Endothelial cell of umbilical vein (primary cell): Measurements from ENCODE around the gene PPP1R1B. TPM values are rescaled to one million over a fixed set of nuclear protein-coding genes. Genes with fewer than 3 reads are reported as not detected.

Source experiments
- BruUV-seq: library from RNA; stranded (reverse); fragments of 400-500 nt; replicated peaks from 2 replicates; lab custom pipeline; 2021; lab: Mats Ljungman, UMichigan
- CTCF ChIA-PET: fragments of 300-600, 350-600 bp; sonication (Branson Sonifier 250); formaldehyde crosslinking; loops from one replicate; lab custom pipeline; 2021; ENCODE audit warnings: antibody characterized with exemption, inconsistent platforms; lab: Charles Lee
- POLR2A ChIA-PET: fragments of 300-600, 350-600 bp; sonication (Branson Sonifier 250); formaldehyde crosslinking; loops from one replicate; lab custom pipeline; 2021; ENCODE audit warnings: antibody characterized with exemption, inconsistent platforms; lab: Charles Lee
- DNase-seq: peaks from one replicate; pipeline ENCODE4 v3.0.0-alpha.2; 2011; ENCODE audit warnings: low read depth, low spot score
- FAIRE-seq: peaks from 2 replicates; lab custom pipeline; 2011; peaks lifted over from hg19 to GRCh38; lab: Jason Lieb, UNC
- H2AFZ ChIP-seq: 2 replicates; pipeline ENCODE4 v1.6.0; 2012; ENCODE audit warnings: low read depth, low read length, control low read depth, inconsistent platforms
- H3K27ac ChIP-seq: 2 replicates; pipeline ENCODE4 v1.5.1; 2011; ENCODE audit warnings: low read depth, mild to moderate bottlenecking, control low read depth, low read length, moderate library complexity; ENCODE audit not compliant: insufficient read depth
- H3K27me3 ChIP-seq, 2 experiments: 2 replicates each; pipeline versions ENCODE4 v1.6.0 to v1.6.1; 2011; ENCODE audit warnings: low read length in 2 of 2, mixed read lengths in 1 of 2; ENCODE audit not compliant: control insufficient read depth in 2 of 2, insufficient read depth in 2 of 2
- H3K36me3 ChIP-seq, 2 experiments: 2 replicates in 1 of 2; 3 replicates in 1 of 2; pipeline ENCODE4 v1.5.1; 2011; ENCODE audit warnings: low read length in 2 of 2, mild to moderate bottlenecking in 1 of 2, moderate library complexity in 1 of 2; ENCODE audit not compliant: control insufficient read depth in 2 of 2, insufficient read depth in 2 of 2; ENCODE audit errors: extremely low read depth in 1 of 2
- H3K4me1 ChIP-seq: 3 replicates; pipeline ENCODE4 v1.5.1; 2011; ENCODE audit warnings: mild to moderate bottlenecking, low read length; ENCODE audit not compliant: control insufficient read depth, insufficient read depth; ENCODE audit errors: extremely low read depth
- H3K4me2 ChIP-seq: 2 replicates; pipeline ENCODE4 v1.6.1; 2011; ENCODE audit warnings: low read length, control low read depth, mixed read lengths; ENCODE audit not compliant: insufficient read depth
- H3K4me3 ChIP-seq, 3 experiments: fragments of 200-600 bp in 1 of 3; sonication (generic), shearing (Covaris generic) in 1 of 3; replicated peaks in 1 of 3; 2 replicates each; pipeline ENCODE4 v1.5.1; 2011 to 2016; ENCODE audit warnings: control low read depth in 3 of 3, low read length in 3 of 3, mild to moderate bottlenecking in 2 of 3, inconsistent platforms in 1 of 3, low read depth in 1 of 3, moderate library complexity in 1 of 3; ENCODE audit not compliant: insufficient read depth in 1 of 3
- H3K79me2 ChIP-seq: 2 replicates; pipeline ENCODE4 v1.6.0; 2012; ENCODE audit warnings: low read length, inconsistent platforms; ENCODE audit not compliant: control insufficient read depth, insufficient read depth
- H3K9ac ChIP-seq: replicated peaks from 2 replicates; pipeline ENCODE3; 2011; ENCODE audit warnings: low read length, control low read depth; ENCODE audit not compliant: insufficient read depth; ENCODE audit errors: extremely low read depth
- H3K9me1 ChIP-seq: replicated peaks from 3 replicates; pipeline ENCODE4 v1.6.0; 2011; ENCODE audit warnings: mild to moderate bottlenecking, low read length; ENCODE audit not compliant: control insufficient read depth, insufficient read depth; ENCODE audit errors: extremely low read depth
- H3K9me3 ChIP-seq: replicated peaks from 2 replicates; pipeline ENCODE4 v1.5.1; 2012; ENCODE audit warnings: low read length, inconsistent platforms; ENCODE audit not compliant: control insufficient read depth, insufficient read depth
- H4K20me1 ChIP-seq: replicated peaks from 2 replicates; pipeline ENCODE3; 2011; ENCODE audit warnings: mild to moderate bottlenecking, low read length; ENCODE audit not compliant: control insufficient read depth, insufficient read depth; ENCODE audit errors: extremely low read depth
- EZH2 ChIP-seq: IDR thresholded peaks from 2 replicates; pipeline ENCODE4 v1.6.1; 2012; ENCODE audit warnings: borderline replicate concordance, low read depth, mild to moderate bottlenecking, moderate library complexity, low read length, inconsistent platforms; ENCODE audit not compliant: severe bottlenecking
- FOS ChIP-seq: IDR thresholded peaks from 2 replicates; pipeline ENCODE4 v1.6.1; 2011; ENCODE audit warnings: mild to moderate bottlenecking, low read length, moderate library complexity, borderline replicate concordance; ENCODE audit not compliant: insufficient read depth
- GATA2 ChIP-seq: IDR thresholded peaks from 2 replicates; pipeline ENCODE4 v1.7.0; 2011; ENCODE audit warnings: low read depth, mild to moderate bottlenecking, moderate library complexity, mixed read lengths, low read length; ENCODE audit not compliant: insufficient read length, insufficient read depth
- JUN ChIP-seq: IDR thresholded peaks from 2 replicates; pipeline ENCODE4 v1.6.1; 2011; ENCODE audit warnings: borderline replicate concordance, low read depth; ENCODE audit not compliant: insufficient read length, insufficient read depth
- MYC ChIP-seq: IDR thresholded peaks from one replicate; pipeline ENCODE4 v1.6.1; 2011; ENCODE audit warnings: mild to moderate bottlenecking, low read depth, low read length
- POLR2A ChIP-seq: IDR thresholded peaks from 2 replicates; pipeline ENCODE4 v1.6.1; 2012; ENCODE audit warnings: low read depth, mild to moderate bottlenecking, control low read depth, low read length
- POLR2AphosphoS5 ChIP-seq: IDR thresholded peaks from 2 replicates; pipeline ENCODE4 v1.6.1; 2012; ENCODE audit warnings: low read depth, mild to moderate bottlenecking, control low read depth, low read length, moderate library complexity; ENCODE audit not compliant: insufficient read depth
- dilution Hi-C: fragments of 300-500 bp; cut with MboI; formaldehyde crosslinking; loops from one replicate; pipeline ENCODE4 v1.15.0; 2019; ENCODE audit warnings: low sequenced_read_pairs; ENCODE audit not compliant: extremely low pct_ligation_motif_present
- intact Hi-C: fragments of 100-400 bp; cut with micrococcal nuclease; formaldehyde crosslinking; loops from one replicate; pipeline ENCODE4 v1.10.0; 2022
- polyA plus RNA-seq, 4 experiments: library from polyadenylated mRNA; depleted of rRNA in 3 of 4; stranded (reverse) in 3 of 4; unstranded in 1 of 4; fragments of >200 nt; gene quantifications; 2 replicates each; pipeline versions ENCODE4 v1.2.1 to v1.2.3, GENCODE V29; 2011 to 2012; ENCODE audit warnings: missing spikeins in 1 of 4
- total RNA-seq: library from RNA; stranded (reverse); gene quantifications from 2 replicates; pipeline ENCODE4 v1.2.3, GENCODE V29; 2021
- TF ChIP-seq, protein P1 (sequence below), 2 donors: IDR thresholded peaks; 1 replicate in 1 of 2; 2 replicates in 1 of 2; pipeline ENCODE4 v1.5.1; 2011; ENCODE audit warnings: low read length in 2 of 2, mild to moderate bottlenecking in 2 of 2, moderate library complexity in 2 of 2, control low read depth in 1 of 2, inconsistent platforms in 1 of 2, low read depth in 1 of 2; ENCODE audit not compliant: insufficient read depth in 1 of 2; ENCODE audit errors: extremely low read depth in 1 of 2
- TF ChIP-seq, protein P2 (sequence below): IDR thresholded peaks from 2 replicates; pipeline ENCODE4 v1.6.1; 2011; ENCODE audit not compliant: insufficient read depth, insufficient read length

The PPP1R1B gene
- total and polyA plus RNA-seq, 2 donors (not counting 3 experiments of a cell fraction or from before 2014, with no cell fraction given): not detected

DNA sequence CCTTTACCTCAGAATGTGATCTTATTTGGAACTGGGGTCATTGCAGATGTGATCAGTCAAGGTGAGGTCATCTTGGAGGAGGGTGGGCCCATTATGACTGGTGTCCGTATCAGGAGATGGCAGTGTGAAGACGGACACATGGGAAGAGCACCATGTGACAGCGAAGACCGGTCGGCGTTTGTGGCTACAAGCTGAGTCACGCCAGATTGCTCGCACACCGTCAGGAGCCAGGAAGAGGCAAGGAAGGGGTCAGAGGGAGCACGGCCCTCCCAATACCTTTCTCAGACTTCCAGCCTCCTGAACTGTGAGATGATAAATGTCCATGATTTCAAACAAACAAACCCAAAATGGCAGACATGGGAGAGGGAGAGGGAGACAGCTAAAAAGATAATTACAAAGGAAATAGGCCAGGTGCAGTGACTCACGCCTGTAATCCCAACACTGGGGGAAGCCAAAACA, 23.4 kb downstream of the PPP1R1B start:
- BruUV-seq: no TSS peak
- H3K9me3 ChIP-seq: no peaks in the 10 kb centered on the region
- dilution Hi-C loops (no loop called here), intact Hi-C loops (no loop called here)
- no peaks in the 10 kb centered on the region for H3K27me3 ChIP-seq
- no peak for TF ChIP-seq POLR2A
- TF ChIP-seq, protein P1, sequence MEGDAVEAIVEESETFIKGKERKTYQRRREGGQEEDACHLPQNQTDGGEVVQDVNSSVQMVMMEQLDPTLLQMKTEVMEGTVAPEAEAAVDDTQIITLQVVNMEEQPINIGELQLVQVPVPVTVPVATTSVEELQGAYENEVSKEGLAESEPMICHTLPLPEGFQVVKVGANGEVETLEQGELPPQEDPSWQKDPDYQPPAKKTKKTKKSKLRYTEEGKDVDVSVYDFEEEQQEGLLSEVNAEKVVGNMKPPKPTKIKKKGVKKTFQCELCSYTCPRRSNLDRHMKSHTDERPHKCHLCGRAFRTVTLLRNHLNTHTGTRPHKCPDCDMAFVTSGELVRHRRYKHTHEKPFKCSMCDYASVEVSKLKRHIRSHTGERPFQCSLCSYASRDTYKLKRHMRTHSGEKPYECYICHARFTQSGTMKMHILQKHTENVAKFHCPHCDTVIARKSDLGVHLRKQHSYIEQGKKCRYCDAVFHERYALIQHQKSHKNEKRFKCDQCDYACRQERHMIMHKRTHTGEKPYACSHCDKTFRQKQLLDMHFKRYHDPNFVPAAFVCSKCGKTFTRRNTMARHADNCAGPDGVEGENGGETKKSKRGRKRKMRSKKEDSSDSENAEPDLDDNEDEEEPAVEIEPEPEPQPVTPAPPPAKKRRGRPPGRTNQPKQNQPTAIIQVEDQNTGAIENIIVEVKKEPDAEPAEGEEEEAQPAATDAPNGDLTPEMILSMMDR (IDR thresholded peaks at IDR 0.05; ENCODE audit: extremely low read depth in 1 of 2, insufficient read depth in 1 of 2, low read depth in 1 of 2, low read length in 2 of 2): no peak
- TF ChIP-seq MYC: no peak
- TF ChIP-seq POLR2AphosphoS5: no peak
- no peak overlapping the region for H3K9ac ChIP-seq
- H3K27ac ChIP-seq: no peak overlapping the region
- H3K9me1 ChIP-seq: no peaks in the 10 kb centered on the region
- FAIRE-seq (no peak), DNase-seq (no peak)
- H3K4me3 ChIP-seq: no peak overlapping the region
- CTCF ChIA-PET: interaction anchor here (0.6 to 9.3 kb wide), 6 partner anchors 10 to 30 kb away, joined by 3 to 114 read pairs (median 35); partner anchors contain the start of gene PNMT
- no peaks in the 10 kb centered on the region for H3K36me3 ChIP-seq
- POLR2A ChIA-PET: no interaction called here
- H2AFZ ChIP-seq: no peak overlapping the region
- no peak overlapping the region for H3K4me2 ChIP-seq
- no peaks in the 10 kb centered on the region for H3K4me1 ChIP-seq
- H3K79me2 ChIP-seq: peaks cover under 1% of the 10 kb centered on the region
- H4K20me1 ChIP-seq: no peaks in the 10 kb centered on the region

DNA sequence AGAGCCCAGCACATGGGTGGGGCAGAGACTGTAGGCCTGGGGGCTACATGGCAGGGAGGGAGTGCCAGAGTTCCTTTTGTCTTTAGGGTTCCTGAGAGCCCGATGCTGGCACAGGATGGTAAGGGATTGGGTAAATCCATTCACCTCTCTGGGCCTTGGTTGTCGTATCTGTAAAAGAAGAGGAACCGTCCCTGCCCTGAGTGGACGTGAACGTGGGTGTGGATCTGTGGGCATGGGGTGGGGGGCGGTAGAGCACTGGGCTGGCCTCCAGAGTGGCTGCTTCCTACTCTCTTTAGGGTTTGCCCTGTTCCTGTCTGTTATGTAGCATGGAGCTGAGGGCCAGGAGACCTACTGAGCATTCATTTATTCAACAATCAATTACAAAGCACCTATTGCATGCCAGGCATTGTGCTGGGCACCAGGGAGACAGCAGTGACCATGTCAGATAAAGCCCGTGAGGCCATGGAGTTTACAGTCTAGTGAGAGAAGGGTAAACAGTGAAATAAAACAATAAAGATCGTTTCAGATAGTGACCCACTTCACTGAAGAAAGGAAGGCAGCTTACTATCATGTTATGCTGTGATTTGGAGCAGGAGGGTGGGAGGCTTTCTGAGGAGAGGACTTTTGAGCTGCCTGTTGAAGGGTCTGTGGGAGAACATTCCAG, 25.3 kb downstream of the PPP1R1B start:
- Histone ChIP-seq H4K20me1 (no peaks in the 10 kb centered on the region), H3K27me3 (no peaks in the 10 kb centered on the region), H3K36me3 (no peaks in the 10 kb centered on the region), H3K9me1 (no peaks in the 10 kb centered on the region), H3K9me3 (no peaks in the 10 kb centered on the region), H3K79me2 (no peaks in the 10 kb centered on the region), H3K4me2 (no peak overlapping the region), H3K9ac (no peak overlapping the region), H3K4me3 (no peak overlapping the region), H3K4me1 (no peaks in the 10 kb centered on the region), H3K27ac (no peak overlapping the region), H2AFZ (no peak overlapping the region)
- POLR2A ChIA-PET: no interaction called here
- dilution Hi-C loops (no loop called here), intact Hi-C loops (loop anchor here (2.0 kb wide), 1 partner anchor 29 kb away; no protein-coding TSS in a partner anchor)
- no TSS peak for BruUV-seq
- DNase-seq: peak; percentile 33
- CTCF ChIA-PET: interaction anchor here (1.0 to 9.3 kb wide), 13 partner anchors 8 to 116 kb away, joined by 3 to 114 read pairs (median 9); partner anchors contain the start of genes PNMT, STARD3 and TCAP
- FAIRE-seq: no peak
- TF ChIP-seq, protein P1 (IDR thresholded peaks at IDR 0.05; ENCODE audit: extremely low read depth in 1 of 2, insufficient read depth in 1 of 2, low read depth in 1 of 2, low read length in 2 of 2): no peak
- no peak for TF ChIP-seq JUN
- no peak for TF ChIP-seq POLR2A
- TF ChIP-seq, protein P2, sequence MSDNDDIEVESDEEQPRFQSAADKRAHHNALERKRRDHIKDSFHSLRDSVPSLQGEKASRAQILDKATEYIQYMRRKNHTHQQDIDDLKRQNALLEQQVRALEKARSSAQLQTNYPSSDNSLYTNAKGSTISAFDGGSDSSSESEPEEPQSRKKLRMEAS: no peak
- no peak for TF ChIP-seq POLR2AphosphoS5
- TF ChIP-seq GATA2: no peak
- TF ChIP-seq FOS: no peak
- no peak for TF ChIP-seq MYC
- no peak for TF ChIP-seq EZH2
